B cell (primary cell): Measurements from ENCODE around the gene SERGEF. TPM values are rescaled to one million over a fixed set of nuclear protein-coding genes. Genes with fewer than 3 reads are reported as not detected.

Source experiments
- ATAC-seq: fragments of 200-7000 bp; cut with Tn5 transposase; one replicate; pipeline ENCODE4 v1.10.0; 2021; ENCODE audit warnings: low read depth, mild to moderate bottlenecking, moderate number of reproducible peaks, moderate library complexity
- CTCF ChIA-PET: fragments of 350-600 bp; sonication (Branson Sonifier 250); formaldehyde crosslinking; loops from one replicate; lab custom pipeline; 2021; ENCODE audit warnings: antibody characterized with exemption, inconsistent platforms; lab: Charles Lee
- POLR2A ChIA-PET: fragments of 350-600 bp; sonication (Branson Sonifier 250); formaldehyde crosslinking; loops from one replicate; lab custom pipeline; 2021; ENCODE audit warnings: antibody characterized with exemption; lab: Charles Lee
- DNase-seq: peaks from one replicate; pipeline ENCODE4 v3.0.0; 2013
- H2AFZ ChIP-seq: 2 replicates; pipeline ENCODE4 v1.6.1; 2012; ENCODE audit warnings: mild to moderate bottlenecking, low read depth, low read length; ENCODE audit not compliant: insufficient read depth, poor library complexity, severe bottlenecking
- H3K27ac ChIP-seq, 2 donors: 1 replicate in 1 of 2; 2 replicates in 1 of 2; pipeline ENCODE4 v1.5.1; 2012 to 2013; ENCODE audit warnings: low read length in 2 of 2, mild to moderate bottlenecking in 2 of 2, moderate library complexity in 1 of 2
- H3K27me3 ChIP-seq, 4 experiments: fragments of 200-600 bp in 1 of 4; sonication (generic) in 1 of 4; replicated peaks in 1 of 4; 1 replicate in 2 of 4; 2 replicates in 2 of 4; pipeline versions ENCODE4 v1.6.1 to v1.7.0; 2013 to 2016; ENCODE audit warnings: low read length in 3 of 4, mild to moderate bottlenecking in 2 of 4, mixed read lengths in 1 of 4, moderate library complexity in 1 of 4; ENCODE audit not compliant: insufficient read depth in 4 of 4, control insufficient read depth in 3 of 4; ENCODE audit errors: control extremely low read depth in 1 of 4
- H3K36me3 ChIP-seq, 2 experiments: replicated peaks in 1 of 2; 1 replicate in 1 of 2; 2 replicates in 1 of 2; pipeline versions ENCODE4 v1.6.1 to v1.7.1; 2013; ENCODE audit warnings: low read length in 1 of 2; ENCODE audit not compliant: insufficient read depth in 2 of 2, control insufficient read depth in 1 of 2; ENCODE audit errors: control extremely low read depth in 1 of 2, extremely low read depth in 1 of 2
- H3K4me1 ChIP-seq, 2 donors: fragments of 200-600 bp in 1 of 2; sonication (generic) in 1 of 2; 1 replicate in 1 of 2; 2 replicates in 1 of 2; pipeline versions ENCODE4 v1.5.1 to v1.6.1; 2013 to 2017; ENCODE audit warnings: low read length in 2 of 2; ENCODE audit not compliant: control insufficient read depth in 2 of 2, insufficient read depth in 2 of 2
- H3K4me2 ChIP-seq: replicated peaks from 2 replicates; pipeline ENCODE3; 2012; ENCODE audit warnings: mild to moderate bottlenecking, low read depth, low read length; ENCODE audit not compliant: poor library complexity, severe bottlenecking
- H3K4me3 ChIP-seq, 5 experiments: fragments of 200-600 bp in 1 of 5; sonication (generic) in 1 of 5; 1 replicate in 3 of 5; 2 replicates in 2 of 5; pipeline versions ENCODE4 v1.5.1 to v1.7.0; 2011 to 2016; ENCODE audit warnings: low read length in 4 of 5, mild to moderate bottlenecking in 4 of 5, low read depth in 2 of 5, control low read depth in 1 of 5, moderate library complexity in 1 of 5; ENCODE audit not compliant: insufficient read depth in 1 of 5; ENCODE audit errors: control extremely low read depth in 1 of 5, extremely low read depth in 1 of 5
- H3K79me2 ChIP-seq: fragments of 200-600 bp; sonication (generic); one replicate; pipeline ENCODE4 v1.6.0; 2016; ENCODE audit warnings: low read length; ENCODE audit not compliant: control insufficient read depth, insufficient read depth
- H3K9ac ChIP-seq: fragments of 200-600 bp; sonication (generic); 2 replicates; pipeline ENCODE4 v1.6.1; 2017; ENCODE audit warnings: mild to moderate bottlenecking, low read length, moderate library complexity
- H3K9me3 ChIP-seq, 3 donors: one replicate each; pipeline versions ENCODE4 v1.6.1 to v1.7.1; 2013; ENCODE audit warnings: low read length in 2 of 3; ENCODE audit not compliant: control insufficient read depth in 2 of 3, insufficient read depth in 1 of 3; ENCODE audit errors: control extremely low read depth in 1 of 3
- H4K20me1 ChIP-seq: 2 replicates; pipeline ENCODE4 v1.6.0; 2012; ENCODE audit warnings: mild to moderate bottlenecking, low read length; ENCODE audit not compliant: insufficient read depth, control insufficient read depth, poor library complexity, severe bottlenecking
- H3K27ac Mint-ChIP-seq: one replicate; pipeline ENCODE4 v1.8.0; 2021; ENCODE audit warnings: mixed read lengths
- H3K27me3 Mint-ChIP-seq: one replicate; pipeline ENCODE4 v1.8.0; 2021; ENCODE audit warnings: mixed read lengths
- H3K4me1 Mint-ChIP-seq: one replicate; pipeline ENCODE4 v1.8.0; 2021; ENCODE audit warnings: mixed read lengths
- H3K4me3 Mint-ChIP-seq: one replicate; pipeline ENCODE4 v1.8.0; 2021; ENCODE audit warnings: mixed read lengths
- H3K9me3 Mint-ChIP-seq: one replicate; pipeline ENCODE4 v1.8.0; 2022; ENCODE audit warnings: mixed read lengths; ENCODE audit not compliant: insufficient read depth
- EZH2 ChIP-seq: IDR thresholded peaks from 2 replicates; pipeline ENCODE4 v1.6.1; 2012; ENCODE audit warnings: borderline replicate concordance, low read depth, mild to moderate bottlenecking, moderate library complexity, low read length; ENCODE audit not compliant: insufficient read depth, poor library complexity, severe bottlenecking
- WGBS: methylation state at CpG from one replicate; pipeline ENCODE4 v1.1.5; 2013; ENCODE audit warnings: missing lambda C conversion rate; ENCODE audit not compliant: insufficient coverage; 5-methylcytosine and 5-hydroxymethylcytosine counted together
- intact Hi-C: fragments of 100-400 bp; cut with micrococcal nuclease; formaldehyde crosslinking; loops from one replicate; pipeline ENCODE4 v1.10.0; 2022
- polyA plus RNA-seq: library from polyadenylated mRNA; depleted of rRNA; stranded (reverse); fragments of >200 nt; gene quantifications from 2 replicates; pipeline ENCODE4 v1.2.3, GENCODE V29; 2012
- total RNA-seq, 2 donors: library from RNA; stranded (reverse); fragments of 120-200 nt in 1 of 2; gene quantifications; 1 replicate in 1 of 2; 2 replicates in 1 of 2; pipeline versions ENCODE4 v1.2.3 to v1.2.4, GENCODE V29; 2013 to 2022
- TF ChIP-seq, protein P1 (sequence below): fragments of 200-600 bp; IDR thresholded peaks from one replicate; pipeline ENCODE4 v1.8.0; 2022; ENCODE audit warnings: antibody characterized with exemption, mild to moderate bottlenecking

SERGEF gene
- total and polyA plus RNA-seq, 2 donors (not counting 1 experiment from before 2014, with no cell fraction given), result 24.2 to 54.3 TPM

DNA sequence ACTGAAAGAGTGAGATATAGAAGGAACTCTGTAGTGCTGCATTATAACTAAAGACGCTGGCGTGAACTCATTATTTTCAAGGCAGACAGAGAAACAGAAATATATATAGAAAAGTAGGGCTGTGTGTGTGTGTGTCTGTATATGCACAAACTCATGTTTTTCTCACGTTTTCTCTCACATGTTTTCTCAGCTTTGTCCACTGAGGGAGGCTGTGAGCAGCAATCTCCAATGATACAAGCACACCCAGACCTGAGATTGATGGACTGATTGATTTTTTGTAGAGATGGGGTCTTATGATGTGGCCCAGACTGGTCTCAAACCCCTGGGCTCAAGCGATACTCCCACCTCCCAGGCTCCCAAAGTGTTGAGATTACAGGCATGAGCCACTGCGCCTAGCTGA lies 122.5 kb downstream of the SERGEF start:
- no peak for ATAC-seq
- no peaks in the 10 kb centered on the region for H3K9me3 ChIP-seq
- H3K4me2 ChIP-seq, result no peak overlapping the region
- H3K27me3 Mint-ChIP-seq, result no peaks in the 10 kb centered on the region
- no peak overlapping the region for H3K27ac Mint-ChIP-seq
- TF ChIP-seq, protein P1, sequence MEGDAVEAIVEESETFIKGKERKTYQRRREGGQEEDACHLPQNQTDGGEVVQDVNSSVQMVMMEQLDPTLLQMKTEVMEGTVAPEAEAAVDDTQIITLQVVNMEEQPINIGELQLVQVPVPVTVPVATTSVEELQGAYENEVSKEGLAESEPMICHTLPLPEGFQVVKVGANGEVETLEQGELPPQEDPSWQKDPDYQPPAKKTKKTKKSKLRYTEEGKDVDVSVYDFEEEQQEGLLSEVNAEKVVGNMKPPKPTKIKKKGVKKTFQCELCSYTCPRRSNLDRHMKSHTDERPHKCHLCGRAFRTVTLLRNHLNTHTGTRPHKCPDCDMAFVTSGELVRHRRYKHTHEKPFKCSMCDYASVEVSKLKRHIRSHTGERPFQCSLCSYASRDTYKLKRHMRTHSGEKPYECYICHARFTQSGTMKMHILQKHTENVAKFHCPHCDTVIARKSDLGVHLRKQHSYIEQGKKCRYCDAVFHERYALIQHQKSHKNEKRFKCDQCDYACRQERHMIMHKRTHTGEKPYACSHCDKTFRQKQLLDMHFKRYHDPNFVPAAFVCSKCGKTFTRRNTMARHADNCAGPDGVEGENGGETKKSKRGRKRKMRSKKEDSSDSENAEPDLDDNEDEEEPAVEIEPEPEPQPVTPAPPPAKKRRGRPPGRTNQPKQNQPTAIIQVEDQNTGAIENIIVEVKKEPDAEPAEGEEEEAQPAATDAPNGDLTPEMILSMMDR, result no peak
- TF ChIP-seq EZH2, result no peak
- CTCF ChIA-PET, result no interaction called here
- WGBS, result no CpG with 5 or more reads among the region's 5 CpGs
- H3K9ac ChIP-seq, result no peak overlapping the region
- no peaks in the 10 kb centered on the region for H3K9me3 Mint-ChIP-seq
- H3K27ac ChIP-seq, result no peak overlapping the region
- no peak for DNase-seq
- no peak overlapping the region for H3K4me3 Mint-ChIP-seq
- H3K79me2 ChIP-seq, result no peaks in the 10 kb centered on the region
- H3K4me1 Mint-ChIP-seq, result no peaks in the 10 kb centered on the region
- intact Hi-C loops, result no loop called here
- H3K4me3 ChIP-seq, result no peak overlapping the region
- no peaks in the 10 kb centered on the region for H3K27me3 ChIP-seq
- POLR2A ChIA-PET, result no interaction called here
- no peaks in the 10 kb centered on the region for H3K4me1 ChIP-seq
- H4K20me1 ChIP-seq, result no peaks in the 10 kb centered on the region
- H2AFZ ChIP-seq, result no peak overlapping the region
- H3K36me3 ChIP-seq, result peaks cover 0 to 16% of the 10 kb centered on the region in 2 experiments

DNA sequence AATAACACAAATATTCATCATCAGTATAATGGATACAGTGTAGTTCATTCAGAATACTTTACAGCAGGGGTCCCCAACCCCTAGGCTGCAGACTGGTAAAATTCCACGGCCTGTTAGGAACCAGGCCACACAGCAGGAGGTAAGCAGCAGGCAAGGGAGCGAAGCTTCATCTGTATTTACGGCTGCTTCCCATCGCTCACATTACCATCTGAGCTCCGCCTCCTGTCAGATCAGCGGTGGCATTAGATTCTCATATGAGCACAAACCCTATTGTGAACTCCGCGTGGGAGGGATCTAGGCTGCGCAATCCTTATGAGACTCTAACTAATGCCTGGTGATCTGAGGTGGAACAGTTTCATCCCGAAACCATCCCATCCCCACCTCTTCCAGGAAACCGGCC lies 125.1 kb downstream of the SERGEF start:
- ATAC-seq, result no peak
- no peaks in the 10 kb centered on the region for H4K20me1 ChIP-seq
- intact Hi-C loops, result no loop called here
- no peak overlapping the region for H3K4me2 ChIP-seq
- Mint-ChIP-seq H3K27me3 (no peaks in the 10 kb centered on the region), H3K4me1 (no peaks in the 10 kb centered on the region), H3K4me3 (no peak overlapping the region), H3K9me3 (no peaks in the 10 kb centered on the region), H3K27ac (no peak overlapping the region)
- no peaks in the 10 kb centered on the region for H3K79me2 ChIP-seq
- no peak for DNase-seq
- H3K27me3 ChIP-seq, result no peaks in the 10 kb centered on the region
- ChIA-PET POLR2A (no interaction called here), CTCF (no interaction called here)
- H3K9ac ChIP-seq, result no peak overlapping the region
- H3K36me3 ChIP-seq, result peaks cover 0 to 6% of the 10 kb centered on the region in 2 experiments
- 98% methylated on average over 9 of the region's 11 CpGs for WGBS
- H3K4me3 ChIP-seq, result no peak overlapping the region
- H3K4me1 ChIP-seq, result no peaks in the 10 kb centered on the region
- no peak overlapping the region for H2AFZ ChIP-seq
- H3K9me3 ChIP-seq, result no peaks in the 10 kb centered on the region
- TF ChIP-seq, protein P1, result no peak
- no peak for TF ChIP-seq EZH2
- H3K27ac ChIP-seq, result no peak overlapping the region
